DOHH2 (cell line): ENCODE data around the gene GNAS-AS1.

Experiments
- CTCF ChIP-seq: fragments of 200-600 bp; sonication (generic); IDR thresholded peaks from one replicate; pipeline ENCODE4 v1.5.1; 2014; ENCODE audit warnings: antibody characterized with exemption, mild to moderate bottlenecking, low read depth, low read length; ENCODE audit not compliant: poor library complexity, severe bottlenecking
- EZH2phosphoT487 ChIP-seq: fragments of 200-600 bp; sonication (generic); IDR thresholded peaks from 2 replicates; pipeline ENCODE4 v1.6.1; 2017; ENCODE audit warnings: borderline replicate concordance, mild to moderate bottlenecking, antibody characterized with exemption, low read length, moderate library complexity, mixed read lengths

- TF ChIP-seq CTCF (no peak), EZH2phosphoT487 (no peak)
These were observed 34.7 kb downstream of the GNAS-AS1 start for GRCh38 chr20:58816051-58816450.
